Large intestine (tissue), 3 donors: ENCODE results near the gene TACC2. TPM values are rescaled to one million over a fixed set of nuclear protein-coding genes. Genes with fewer than 3 reads are reported as not detected.
A peak's percentile ranks its signal among the peaks of the same experiment; 100 is the strongest.

Experiments used
- DNase-seq, 2 donors: peaks; one replicate each; pipeline versions ENCODE4 v3.0.0 to v3.0.0-alpha.2; 2013
- H3K27ac ChIP-seq: one replicate; pipeline ENCODE4 v1.5.1; 2013; ENCODE audit warnings: low read length
- H3K27me3 ChIP-seq: 2 replicates; pipeline ENCODE4 v1.6.1; 2013; ENCODE audit warnings: low read length; ENCODE audit not compliant: control insufficient read depth, insufficient read depth
- H3K36me3 ChIP-seq: 2 replicates; pipeline ENCODE4 v1.6.1; 2013; ENCODE audit warnings: low read length; ENCODE audit not compliant: control insufficient read depth, insufficient read depth
- H3K4me1 ChIP-seq: one replicate; pipeline ENCODE4 v1.6.1; 2013; ENCODE audit warnings: low read length; ENCODE audit not compliant: control insufficient read depth, insufficient read depth
- H3K4me3 ChIP-seq: one replicate; pipeline ENCODE4 v1.5.1; 2013; ENCODE audit warnings: low read length
- H3K9me3 ChIP-seq: one replicate; pipeline ENCODE4 v1.6.1; 2013; ENCODE audit warnings: mild to moderate bottlenecking, low read depth, low read length, moderate library complexity; ENCODE audit not compliant: control insufficient read depth
- WGBS: methylation state at CpG from one replicate; pipeline ENCODE4 v1.1.5; 2013; ENCODE audit warnings: low lambda C conversion rate; ENCODE audit not compliant: insufficient coverage; 5-methylcytosine and 5-hydroxymethylcytosine counted together
- polyA plus RNA-seq: library from polyadenylated mRNA; unstranded; fragments of 120-200 nt; gene quantifications from one replicate; pipeline ENCODE4 v1.2.1, GENCODE V29; 2013

Gene TACC2
- polyA plus RNA-seq, 1 donor: 85.5 TPM

GRCh38 chr10:122044713-122045112, 55.8 kb downstream of the TACC2 start:
- Histone ChIP-seq H3K27ac (peak overlapping the region; percentile 41), H3K4me3 (no peak overlapping the region)
- no CpG with 5 or more reads among the region's 9 CpGs for WGBS

GRCh38 chr10:122045212-122045611, 56.2 kb downstream of the TACC2 start:
- no peaks in the 10 kb centered on the region for H3K27me3 ChIP-seq
- no peak for DNase-seq
- no peaks in the 10 kb centered on the region for H3K9me3 ChIP-seq
- H3K4me1 ChIP-seq: peaks cover 18% of the 10 kb centered on the region
- H3K36me3 ChIP-seq: no peaks in the 10 kb centered on the region
- H3K4me3 ChIP-seq: no peak overlapping the region
- 90% methylated on average over 4 of the region's 5 CpGs for WGBS
- no peak overlapping the region for H3K27ac ChIP-seq

More at GRCh38 chr10:122044713-122045112, 55.8 kb downstream of the TACC2 start:
- peak; percentile 35 to 72 for DNase-seq
- Histone ChIP-seq H3K36me3 (no peaks in the 10 kb centered on the region), H3K9me3 (no peaks in the 10 kb centered on the region), H3K27me3 (no peaks in the 10 kb centered on the region), H3K4me1 (peaks cover 14% of the 10 kb centered on the region)

GRCh38 chr10:122047560-122047959, 58.6 kb downstream of the TACC2 start:
- no peak for DNase-seq
- WGBS: no CpG with 5 or more reads among the region's 3 CpGs
- Histone ChIP-seq H3K9me3 (no peaks in the 10 kb centered on the region), H3K4me3 (no peak overlapping the region), H3K36me3 (no peaks in the 10 kb centered on the region), H3K4me1 (peaks cover 30% of the 10 kb centered on the region), H3K27ac (no peak overlapping the region), H3K27me3 (no peaks in the 10 kb centered on the region)

GRCh38 chr10:122049076-122049475, 60.1 kb downstream of the TACC2 start:
- Histone ChIP-seq H3K4me1 (peaks cover 27% of the 10 kb centered on the region), H3K9me3 (no peaks in the 10 kb centered on the region), H3K27me3 (no peaks in the 10 kb centered on the region), H3K27ac (no peak overlapping the region), H3K36me3 (peaks cover 4% of the 10 kb centered on the region), H3K4me3 (no peak overlapping the region)
- no peak for DNase-seq
- WGBS: no CpG with 5 or more reads among the region's 9 CpGs

GRCh38 chr10:122050311-122050710, 61.3 kb downstream of the TACC2 start:
- Histone ChIP-seq H3K36me3 (peaks cover 4% of the 10 kb centered on the region), H3K27me3 (no peaks in the 10 kb centered on the region), H3K27ac (peak overlapping the region; percentile 80), H3K9me3 (no peaks in the 10 kb centered on the region), H3K4me1 (peaks cover 22% of the 10 kb centered on the region), H3K4me3 (no peak overlapping the region)
- no CpG with 5 or more reads among the region's 10 CpGs for WGBS
- DNase-seq: peak; percentile 68 to 86

GRCh38 chr10:122050811-122051210, 61.8 kb downstream of the TACC2 start:
- DNase-seq: no peak
- no peaks in the 10 kb centered on the region for H3K9me3 ChIP-seq
- peaks cover 4% of the 10 kb centered on the region for H3K36me3 ChIP-seq
- WGBS: no CpG with 5 or more reads among the region's 9 CpGs
- peaks cover 22% of the 10 kb centered on the region for H3K4me1 ChIP-seq
- H3K27ac ChIP-seq: peak overlapping the region; percentile 80
- H3K27me3 ChIP-seq: no peaks in the 10 kb centered on the region
- no peak overlapping the region for H3K4me3 ChIP-seq

- Histone ChIP-seq H3K27me3 (no peaks in the 10 kb centered on the region), H3K9me3 (no peaks in the 10 kb centered on the region), H3K27ac (peak overlapping the region; percentile 46), H3K4me3 (no peak overlapping the region), H3K36me3 (peaks cover 4% of the 10 kb centered on the region), H3K4me1 (peaks cover 25% of the 10 kb centered on the region)
- DNase-seq: peak; percentile 62 to 70
- 100% methylated on average over 1 of the region's 2 CpGs for WGBS
Measured at GRCh38 chr10:122051609-122052385, 62.8 kb downstream of the TACC2 start.

- Histone ChIP-seq H3K4me3 (no peak overlapping the region), H3K9me3 (no peaks in the 10 kb centered on the region), H3K4me1 (peaks cover 22% of the 10 kb centered on the region), H3K27me3 (no peaks in the 10 kb centered on the region), H3K27ac (no peak overlapping the region), H3K36me3 (peaks cover 4% of the 10 kb centered on the region)
- no peak for DNase-seq
- WGBS: no CpG with 5 or more reads among the region's 6 CpGs
Measured at GRCh38 chr10:122052701-122053100, 63.7 kb downstream of the TACC2 start.

- no peaks in the 10 kb centered on the region for H3K27me3 ChIP-seq
- WGBS: no CpG with 5 or more reads among the region's 8 CpGs
- no peak overlapping the region for H3K27ac ChIP-seq
Measured at GRCh38 chr10:122053314-122053713, 64.4 kb downstream of the TACC2 start.

GRCh38 chr10:122054048-122055025, 65.4 kb downstream of the TACC2 start:
- no CpG with 5 or more reads among the region's 15 CpGs for WGBS
- peak; percentile 42 to 63 for DNase-seq
- Histone ChIP-seq H3K4me1 (peaks cover 22% of the 10 kb centered on the region), H3K27ac (no peak overlapping the region), H3K27me3 (no peaks in the 10 kb centered on the region), H3K36me3 (peaks cover 8% of the 10 kb centered on the region), H3K9me3 (no peaks in the 10 kb centered on the region), H3K4me3 (no peak overlapping the region)

More at GRCh38 chr10:122053314-122053713, 64.4 kb downstream of the TACC2 start:
- Histone ChIP-seq H3K9me3 (no peaks in the 10 kb centered on the region), H3K4me1 (peaks cover 22% of the 10 kb centered on the region), H3K36me3 (peaks cover 8% of the 10 kb centered on the region), H3K4me3 (no peak overlapping the region)
- no peak for DNase-seq
